HG03558 (cell line): ENCODE measurements around the gene PSEN1.

ENCODE experiments used
- ATAC-seq: cut with Tn5 transposase; IDR thresholded peaks from one replicate; pipeline ENCODE4 v1.9.1; 2021; ENCODE audit warnings: moderate number of reproducible peaks; ENCODE audit not compliant: unreplicated experiment; ENCODE audit errors: extremely low read depth

PSEN1 gene

GRCh38 chr14:73136387-73137225 is at the start of gene PSEN1:
Gene PSEN1, plus strand, starts transcription at chr14:73136507. Its CDS starts 11,513 bp downstream, at chr14:73148020.
- peak; percentile 69 for ATAC-seq

DNA sequence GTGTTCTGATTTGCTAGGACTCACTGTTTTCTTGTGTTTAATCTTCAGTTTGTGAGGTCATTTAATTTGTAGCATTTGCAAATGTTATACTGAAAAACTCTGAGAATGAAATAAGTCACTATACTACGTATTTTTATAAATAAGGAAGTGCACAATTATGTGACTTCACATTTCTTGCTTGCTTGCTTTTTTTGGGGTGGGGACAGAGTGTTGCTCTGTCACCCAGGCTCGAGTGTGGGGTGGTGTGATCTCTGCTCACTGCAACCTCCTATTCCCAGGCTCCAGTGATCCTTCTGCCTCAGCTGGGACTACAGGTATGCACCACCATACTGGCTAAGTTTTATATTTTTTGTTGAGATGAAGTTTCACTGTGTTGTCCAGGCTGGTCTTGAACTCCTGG is 45.3 kb upstream of the PSEN1 start:
- ATAC-seq = no peak

- no peak for ATAC-seq
Observed at GRCh38 chr14:73097421-73097820, 38.9 kb upstream of the PSEN1 start.

- ATAC-seq = no peak
Observed at GRCh38 chr14:73100334-73100733, 36.0 kb upstream of the PSEN1 start.

GRCh38 chr14:73102806-73103497 is 33.4 kb upstream of the PSEN1 start:
- no peak for ATAC-seq

- no peak for ATAC-seq
Observed at GRCh38 chr14:73105050-73105449, 31.3 kb upstream of the PSEN1 start.

GRCh38 chr14:73105727-73106126 is 30.6 kb upstream of the PSEN1 start:
- no peak for ATAC-seq

GRCh38 chr14:73116079-73116665 is 20.1 kb upstream of the PSEN1 start:
- ATAC-seq = no peak

DNA sequence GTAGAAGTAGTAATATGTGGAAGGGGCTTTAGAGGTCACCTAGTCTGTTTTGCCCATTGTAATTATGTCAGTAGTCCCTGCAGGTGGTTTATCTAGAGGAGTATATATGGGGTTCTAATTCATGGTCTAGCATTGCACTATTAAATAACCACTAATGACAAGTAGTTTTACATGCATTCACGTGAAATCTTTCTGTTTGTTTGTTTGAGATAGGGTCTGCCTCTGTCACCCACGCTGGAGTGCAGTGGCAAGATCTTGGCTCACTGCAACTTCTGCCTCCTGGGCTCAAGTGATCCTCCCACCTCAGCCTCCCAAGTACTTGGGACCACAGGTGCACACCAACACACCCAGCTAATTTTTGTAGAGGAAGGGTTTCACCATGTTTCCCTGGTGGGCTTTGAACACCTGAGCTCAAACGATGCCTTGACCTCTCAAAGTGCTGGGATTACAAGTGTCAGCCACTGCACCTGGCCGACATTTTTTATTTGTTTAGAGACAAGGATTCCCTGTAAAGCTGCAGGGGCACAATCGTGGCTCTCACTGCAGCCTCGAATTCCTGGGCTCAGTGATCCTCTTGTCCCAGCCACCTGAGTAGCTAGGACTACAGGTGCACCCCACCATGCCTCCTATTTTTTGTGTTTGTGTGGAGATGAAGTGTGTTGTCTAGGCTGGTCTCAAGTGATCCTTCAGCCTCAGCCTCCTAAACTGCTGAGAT is 12.0 kb upstream of the PSEN1 start:
- no peak for ATAC-seq

DNA sequence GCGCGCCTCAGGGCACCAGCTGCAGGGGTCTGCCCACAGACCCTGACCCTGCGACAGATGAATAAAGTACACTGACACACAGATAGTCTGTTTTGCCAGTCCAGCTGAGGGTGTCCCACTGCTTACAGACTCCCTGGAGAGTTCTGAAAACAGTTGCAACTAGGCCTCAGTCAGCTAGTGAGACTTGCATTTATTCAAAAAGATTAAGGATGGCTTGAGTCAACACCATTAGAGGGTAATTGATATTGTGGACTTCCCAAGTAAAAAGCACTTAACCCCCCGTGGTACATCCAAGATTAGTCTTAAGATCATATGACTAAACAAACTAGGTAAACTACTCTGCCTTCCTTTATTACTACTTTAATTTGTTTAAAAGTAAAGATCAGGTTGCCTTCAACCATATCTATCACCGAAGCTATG is 11.1 kb upstream of the PSEN1 start:
- no peak for ATAC-seq

DNA sequence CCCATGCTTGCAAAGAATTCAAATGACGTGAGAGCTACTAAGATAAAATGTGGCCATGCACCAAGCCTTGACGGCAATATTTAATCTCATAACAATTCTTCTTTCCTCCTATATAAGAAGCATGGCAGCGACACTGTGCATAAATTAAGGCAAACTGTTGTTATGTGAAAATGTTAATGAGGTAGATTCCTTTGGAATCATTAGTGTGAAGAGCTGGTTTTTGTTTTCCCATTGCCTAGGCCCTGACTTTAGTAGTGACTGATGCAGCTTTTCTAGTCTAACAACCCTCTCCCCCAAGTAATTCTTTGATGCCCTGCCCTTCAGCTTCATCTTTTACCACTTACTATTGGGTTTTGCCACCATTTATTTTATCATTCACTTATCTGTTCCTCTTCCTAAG is 10.6 kb upstream of the PSEN1 start:
- ATAC-seq = no peak

- no peak for ATAC-seq
Observed at GRCh38 chr14:73133795-73134194, 2.5 kb upstream of the PSEN1 start.

DNA sequence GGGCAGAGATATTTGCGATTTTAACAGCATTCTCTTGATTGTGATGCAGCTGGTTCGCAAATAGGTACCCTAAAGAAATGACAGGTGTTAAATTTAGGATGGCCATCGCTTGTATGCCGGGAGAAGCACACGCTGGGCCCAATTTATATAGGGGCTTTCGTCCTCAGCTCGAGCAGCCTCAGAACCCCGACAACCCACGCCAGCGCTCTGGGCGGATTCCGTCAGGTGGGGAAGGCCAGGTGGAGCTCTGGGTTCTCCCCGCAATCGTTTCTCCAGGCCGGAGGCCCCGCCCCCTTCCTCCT is 271 bp upstream of the PSEN1 start:
- no peak for ATAC-seq

DNA sequence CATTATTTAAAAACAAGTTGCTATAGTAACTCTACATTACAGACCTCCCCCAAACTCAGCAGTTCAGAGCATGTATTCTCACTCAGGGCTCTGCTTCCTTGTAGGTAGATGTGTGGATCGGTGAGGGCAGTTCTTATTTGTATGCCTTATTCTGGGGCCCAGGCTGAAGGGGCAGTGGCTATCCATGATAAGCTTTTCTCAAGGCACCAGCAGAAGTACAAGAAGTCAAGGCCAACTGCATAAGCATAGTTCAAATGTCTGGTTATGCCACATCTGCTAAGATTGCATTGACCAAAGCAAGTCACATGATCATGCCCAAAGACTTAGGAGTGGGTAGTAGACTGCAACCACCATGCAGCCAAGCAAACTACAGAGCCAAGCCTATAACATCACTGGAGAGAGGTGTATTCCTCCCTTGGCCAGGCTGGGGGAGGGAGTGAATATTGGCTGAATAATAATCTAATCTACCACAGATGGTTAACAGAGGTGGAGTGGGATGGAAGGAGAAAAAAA is 4.6 kb downstream of the PSEN1 start:
- ATAC-seq = no peak

- no peak for ATAC-seq
Observed at GRCh38 chr14:73142216-73142615, 5.9 kb downstream of the PSEN1 start.

- no peak for ATAC-seq
Observed at GRCh38 chr14:73143003-73143402, 6.7 kb downstream of the PSEN1 start.

DNA sequence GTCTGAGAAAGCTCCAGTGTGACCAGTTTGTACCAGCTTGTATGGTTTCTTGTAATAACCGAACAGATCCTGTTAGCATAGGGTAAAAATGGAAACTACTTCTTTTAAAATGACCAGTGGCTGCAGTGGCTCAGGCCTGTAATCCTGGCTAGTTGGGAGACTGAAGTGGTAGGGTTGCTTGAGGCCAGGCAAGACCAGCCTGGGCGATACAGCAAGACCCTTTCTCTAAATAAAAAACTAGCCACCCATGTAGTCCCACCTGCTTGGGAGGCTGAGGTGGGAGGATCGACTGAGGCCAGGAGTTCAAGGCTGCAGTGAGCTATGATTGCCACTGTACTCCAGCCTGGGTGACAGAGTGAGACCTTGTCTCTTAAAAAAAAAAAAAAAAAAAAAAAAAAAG is 7.3 kb downstream of the PSEN1 start:
- no peak for ATAC-seq

- no peak for ATAC-seq
Observed at GRCh38 chr14:73145371-73145770, 9.1 kb downstream of the PSEN1 start.

DNA sequence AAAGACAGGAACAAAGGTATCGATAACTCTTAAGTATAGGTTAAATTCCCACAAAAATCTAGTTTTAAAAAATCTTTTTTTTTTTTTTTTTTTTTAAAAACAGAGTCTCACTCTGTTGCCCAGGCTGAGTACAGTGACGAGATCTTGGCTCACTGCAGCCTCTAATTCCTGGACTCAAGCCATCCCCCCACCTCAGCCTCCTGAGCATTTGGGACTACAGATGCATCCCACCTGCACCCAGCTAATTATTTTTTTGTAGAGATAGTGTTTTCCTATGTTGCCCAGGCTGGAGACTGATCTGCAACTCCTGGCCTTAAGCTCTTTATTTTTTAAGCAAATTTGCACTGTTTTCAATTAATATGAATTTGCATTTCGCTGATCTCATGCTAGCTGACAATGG is 9.8 kb downstream of the PSEN1 start:
- ATAC-seq = no peak

- ATAC-seq = no peak
Observed at GRCh38 chr14:73149753-73150152, 13.4 kb downstream of the PSEN1 start.

DNA sequence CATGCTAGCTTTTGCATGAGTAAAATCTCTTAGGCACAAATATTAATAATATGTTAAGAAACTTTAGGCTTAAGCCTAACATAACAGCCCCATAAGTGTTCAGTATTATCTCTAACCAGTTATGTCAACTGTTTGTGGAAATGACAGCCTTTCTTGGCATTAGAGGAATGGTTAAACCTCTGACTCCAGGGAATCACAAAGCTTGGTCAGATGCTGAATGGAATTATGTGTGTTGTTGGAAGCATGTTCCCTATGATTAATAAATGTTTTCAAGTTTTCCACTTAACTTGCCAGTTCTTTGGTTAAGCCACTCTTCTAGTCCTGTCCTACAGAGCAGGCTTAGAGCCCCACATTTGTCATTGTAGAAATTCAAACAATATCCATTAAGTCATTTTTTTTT is 17.0 kb downstream of the PSEN1 start:
- no peak for ATAC-seq
